GM18951 (cell line): ENCODE measurements around the gene SANBR.

Source experiments
- POLR2A ChIP-seq: IDR thresholded peaks from 4 replicates; pipeline ENCODE4 v1.6.1; 2011; ENCODE audit warnings: mild to moderate bottlenecking; ENCODE audit not compliant: insufficient read length, insufficient read depth; ENCODE audit errors: extremely low read depth
- in situ Hi-C: fragments of 300-500 bp; cut with MboI; formaldehyde crosslinking; loops from one replicate; pipeline ENCODE4 v1.12.0; 2022; ENCODE audit warnings: low sequenced_read_pairs, mixed read lengths, inconsistent platforms; ENCODE audit not compliant: unreplicated experiment

Gene SANBR

GRCh38 chr2:61044636-61045035 lies 21.0 kb upstream of the SANBR start:
- in situ Hi-C loops, result no loop called here

GRCh38 chr2:61045226-61045625 lies 20.4 kb upstream of the SANBR start:
- TF ChIP-seq POLR2A, result no peak
- in situ Hi-C loops, result no loop called here

More at GRCh38 chr2:61044636-61045035, 21.0 kb upstream of the SANBR start:
- no peak for TF ChIP-seq POLR2A

- no peak for TF ChIP-seq POLR2A
- in situ Hi-C loops, result no loop called here
These were observed 19.7 kb upstream of the SANBR start for GRCh38 chr2:61045999-61046398.

GRCh38 chr2:61055557-61055956 lies 10.1 kb upstream of the SANBR start:
- in situ Hi-C loops, result no loop called here
- no peak for TF ChIP-seq POLR2A

- no peak for TF ChIP-seq POLR2A
- in situ Hi-C loops, result no loop called here
These were observed 8.1 kb upstream of the SANBR start for GRCh38 chr2:61057562-61057961.

- TF ChIP-seq POLR2A, result no peak
- in situ Hi-C loops, result no loop called here
These were observed 6.3 kb upstream of the SANBR start for GRCh38 chr2:61059382-61059781.

GRCh38 chr2:61074100-61074499 lies 8.4 kb downstream of the SANBR start:
- TF ChIP-seq POLR2A, result no peak
- in situ Hi-C loops, result no loop called here

GRCh38 chr2:61085883-61086282 lies 20.2 kb downstream of the SANBR start:
- TF ChIP-seq POLR2A, result no peak
- in situ Hi-C loops, result no loop called here

GRCh38 chr2:61089797-61090196 lies 24.1 kb downstream of the SANBR start:
- TF ChIP-seq POLR2A, result no peak
- in situ Hi-C loops, result no loop called here

GRCh38 chr2:61090386-61090921 lies 24.8 kb downstream of the SANBR start:
- no peak for TF ChIP-seq POLR2A
- in situ Hi-C loops, result no loop called here

- no peak for TF ChIP-seq POLR2A
- in situ Hi-C loops, result no loop called here
These were observed 25.8 kb downstream of the SANBR start for GRCh38 chr2:61091485-61091884.

- in situ Hi-C loops, result no loop called here
- TF ChIP-seq POLR2A, result no peak
These were observed 30.8 kb downstream of the SANBR start for GRCh38 chr2:61096438-61096837.

- in situ Hi-C loops, result no loop called here
- TF ChIP-seq POLR2A, result no peak
These were observed 35.1 kb downstream of the SANBR start for GRCh38 chr2:61100801-61101200.

- in situ Hi-C loops, result no loop called here
- TF ChIP-seq POLR2A, result no peak
These were observed 43.6 kb downstream of the SANBR start for GRCh38 chr2:61109291-61109690.

- in situ Hi-C loops, result no loop called here
- no peak for TF ChIP-seq POLR2A
These were observed 46.0 kb downstream of the SANBR start for GRCh38 chr2:61111708-61112107.
